ENCODE data around the gene PGM1.
A peak's percentile ranks its signal among the peaks of the same experiment; 100 is the strongest.

PGM1 gene

GRCh38 chr1:63601061-63601460, 7.8 kb downstream of the PGM1 start:
- DNase-seq (ENCODE audit: low spot score): no peak

GRCh38 chr1:63601463-63601862, 8.3 kb downstream of the PGM1 start:
- DNase-seq (ENCODE audit: low spot score): no peak

- no peak for DNase-seq (ENCODE audit: low spot score)
Observed at GRCh38 chr1:63601912-63602311, 8.7 kb downstream of the PGM1 start.

GRCh38 chr1:63602629-63603028, 9.4 kb downstream of the PGM1 start:
- DNase-seq (ENCODE audit: low spot score): no peak

GRCh38 chr1:63603810-63604209, 10.6 kb downstream of the PGM1 start:
- DNase-seq (ENCODE audit: low spot score): no peak

- DNase-seq (ENCODE audit: low spot score): no peak
Observed at GRCh38 chr1:63607322-63607721, 14.1 kb downstream of the PGM1 start.

- no peak for DNase-seq (ENCODE audit: low spot score)
Observed at GRCh38 chr1:63611231-63611630, 18.0 kb downstream of the PGM1 start.

GRCh38 chr1:63612564-63612963, 19.4 kb downstream of the PGM1 start:
- no peak for DNase-seq (ENCODE audit: low spot score)

- no peak for DNase-seq (ENCODE audit: low spot score)
Observed at GRCh38 chr1:63612971-63613370, 19.8 kb downstream of the PGM1 start.

GRCh38 chr1:63615768-63616420, 22.7 kb downstream of the PGM1 start:
- peak; percentile 56 for DNase-seq (ENCODE audit: low spot score)

GRCh38 chr1:63617450-63617849, 24.2 kb downstream of the PGM1 start:
- DNase-seq (ENCODE audit: low spot score): no peak

GRCh38 chr1:63618011-63618410, 24.8 kb downstream of the PGM1 start:
- DNase-seq (ENCODE audit: low spot score): no peak

GRCh38 chr1:63619558-63619957, 26.3 kb downstream of the PGM1 start:
- no peak for DNase-seq (ENCODE audit: low spot score)

GRCh38 chr1:63620671-63621070, 27.5 kb downstream of the PGM1 start:
- DNase-seq (ENCODE audit: low spot score): no peak

GRCh38 chr1:63621075-63621474, 27.9 kb downstream of the PGM1 start:
- no peak for DNase-seq (ENCODE audit: low spot score)

GRCh38 chr1:63621698-63622097, 28.5 kb downstream of the PGM1 start:
- no peak for DNase-seq (ENCODE audit: low spot score)

- DNase-seq (ENCODE audit: low spot score): no peak
Observed at GRCh38 chr1:63622849-63623566, 29.8 kb downstream of the PGM1 start.

- no peak for DNase-seq (ENCODE audit: low spot score)
Observed at GRCh38 chr1:63623952-63624351, 30.7 kb downstream of the PGM1 start.

- no peak for DNase-seq (ENCODE audit: low spot score)
Observed at GRCh38 chr1:63624911-63625310, 31.7 kb downstream of the PGM1 start.

GRCh38 chr1:63626222-63626621, 33.0 kb downstream of the PGM1 start:
- DNase-seq (ENCODE audit: low spot score): no peak

- DNase-seq (ENCODE audit: low spot score): no peak
Observed at GRCh38 chr1:63628607-63629006, 35.4 kb downstream of the PGM1 start.

GRCh38 chr1:63630238-63630637, 37.0 kb downstream of the PGM1 start:
- no peak for DNase-seq (ENCODE audit: low spot score)

- DNase-seq (ENCODE audit: low spot score): no peak
Observed at GRCh38 chr1:63630666-63631065, 37.5 kb downstream of the PGM1 start.

- no peak for DNase-seq (ENCODE audit: low spot score)
Observed at GRCh38 chr1:63632110-63632509, 38.9 kb downstream of the PGM1 start.

Data from LoVo (cell line).